Smooth muscle cell (in vitro differentiated cells): ENCODE data around the gene RAB15. TPM values are rescaled to one million over a fixed set of nuclear protein-coding genes. Genes with fewer than 3 reads are reported as not detected.

Experiments
- DNase-seq: peaks from one replicate; lab custom pipeline; 2025; ENCODE audit not compliant: unreplicated experiment; lab: John Stamatoyannopoulos, UW
- H2AFZ ChIP-seq: fragments of 200-600 bp; sonication (generic); 2 replicates; pipeline ENCODE4 v1.6.0; 2016; ENCODE audit warnings: antibody characterized with exemption, low read depth, mild to moderate bottlenecking
- H3F3A ChIP-seq: fragments of 200-600 bp; sonication (generic); 2 replicates; pipeline ENCODE4 v1.6.0; 2017; ENCODE audit warnings: antibody characterized with exemption, low read depth
- H3K27ac ChIP-seq: fragments of 200-600 bp; sonication (generic); 2 replicates; pipeline ENCODE4 v1.5.1; 2016; ENCODE audit warnings: low read depth, mild to moderate bottlenecking
- H3K27me3 ChIP-seq: fragments of 200-600 bp; sonication (generic); 2 replicates; pipeline ENCODE4 v1.6.1; 2016; ENCODE audit warnings: low read depth, mild to moderate bottlenecking
- H3K36me3 ChIP-seq: fragments of 200-600 bp; sonication (generic); 2 replicates; pipeline ENCODE4 v1.5.1; 2016; ENCODE audit warnings: low read depth
- H3K4me1 ChIP-seq: fragments of 200-600 bp; sonication (generic); 2 replicates; pipeline ENCODE4 v1.5.1; 2016; ENCODE audit warnings: low read depth
- H3K4me2 ChIP-seq: fragments of 200-600 bp; sonication (generic); 2 replicates; pipeline ENCODE4 v1.6.0; 2016; ENCODE audit warnings: mild to moderate bottlenecking
- H3K4me3 ChIP-seq: fragments of 200-600 bp; sonication (generic); 2 replicates; pipeline ENCODE4 v1.5.1; 2016; ENCODE audit warnings: mild to moderate bottlenecking
- H3K79me2 ChIP-seq: fragments of 200-600 bp; sonication (generic); 2 replicates; pipeline ENCODE4 v1.6.0; 2016; ENCODE audit warnings: low read depth, mild to moderate bottlenecking
- H3K9ac ChIP-seq: fragments of 200-600 bp; sonication (generic); 2 replicates; pipeline ENCODE4 v1.6.0; 2016; ENCODE audit warnings: low read depth
- H3K9me3 ChIP-seq: fragments of 200-600 bp; sonication (generic); replicated peaks from 2 replicates; pipeline ENCODE4 v1.5.1; 2016; ENCODE audit warnings: low read depth
- H4K20me1 ChIP-seq: fragments of 200-600 bp; sonication (generic); 2 replicates; pipeline ENCODE4 v1.6.0; 2016; ENCODE audit warnings: low read depth
- WGBS: methylation state at CpG from one replicate; pipeline ENCODE4 v1.1.7; 2016; ENCODE audit warnings: low lambda C conversion rate; 5-methylcytosine and 5-hydroxymethylcytosine counted together
- polyA plus RNA-seq: library from polyadenylated mRNA; unstranded; fragments of >200 nt; fragmentation: Nextera tagmentation; extraction: Ambion mirVana; gene quantifications from 2 replicates; pipeline ENCODE4 v1.2.1, GENCODE V29; 2016
- total RNA-seq: library from RNA; depleted of rRNA; stranded (reverse); fragments of >200 nt; gene quantifications from 2 replicates; pipeline ENCODE4 v1.2.3, GENCODE V29; 2014
- TF ChIP-seq, protein P1 (sequence below): fragments of 200-600 bp; sonication (generic); IDR thresholded peaks from 2 replicates; pipeline ENCODE4 v1.5.1; 2017; ENCODE audit warnings: borderline replicate concordance, mild to moderate bottlenecking, antibody characterized with exemption; ENCODE audit not compliant: insufficient read depth, poor library complexity, severe bottlenecking

The RAB15 gene
- total and polyA plus RNA-seq, 2 experiments from 2014 or later, result 7.1 to 7.7 TPM

DNA sequence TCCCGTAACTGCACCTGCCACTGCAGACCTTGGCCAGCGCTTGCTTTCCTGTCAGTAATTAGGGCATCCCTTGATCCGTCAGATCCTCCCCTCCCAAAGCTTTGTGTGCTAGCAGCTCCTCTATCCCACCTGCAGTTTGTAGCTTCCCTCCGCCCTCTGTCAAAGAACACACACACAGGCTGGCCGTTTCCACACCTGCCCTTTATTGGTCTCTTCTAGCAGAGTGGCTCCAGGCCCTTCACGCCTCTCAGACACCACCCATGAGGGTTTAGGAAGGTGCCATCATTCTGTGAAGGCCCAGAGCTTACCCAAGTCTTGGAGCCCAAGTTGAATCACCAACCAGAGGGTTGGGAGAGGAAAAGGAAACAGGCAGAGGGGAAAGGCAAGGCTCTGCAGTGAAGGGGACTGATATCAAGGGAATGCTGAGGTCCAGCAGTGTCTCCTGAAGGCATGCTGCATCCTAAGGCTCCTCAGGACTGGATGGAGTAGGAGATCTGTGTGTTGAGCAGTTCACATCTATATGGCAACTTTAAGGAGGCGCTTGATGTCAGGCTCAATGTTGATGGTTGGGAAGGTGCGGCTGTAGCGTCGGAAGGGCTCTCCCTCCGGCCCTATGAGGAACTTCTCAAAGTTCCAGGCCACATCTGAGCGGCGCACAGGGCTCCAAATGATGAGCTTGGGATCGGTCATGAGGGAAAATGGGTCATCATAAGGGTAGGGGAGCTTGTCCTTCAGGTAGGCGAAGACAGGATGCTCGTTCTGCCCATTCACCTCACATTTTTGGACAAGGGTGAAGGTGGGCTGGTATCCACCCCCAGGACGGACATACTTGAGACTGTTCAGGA lies 32.9 kb downstream of the RAB15 start:
- WGBS, result 95% methylated on average over 17 of the region's 17 CpGs

GRCh38 chr14:64937821-64938193 lies 34.3 kb downstream of the RAB15 start:
- WGBS, result 100% methylated on average over 1 of the region's 1 CpG
- H2AFZ ChIP-seq, result no peak overlapping the region
- no peaks in the 10 kb centered on the region for H3F3A ChIP-seq
- no peak for DNase-seq
- TF ChIP-seq, protein P1, sequence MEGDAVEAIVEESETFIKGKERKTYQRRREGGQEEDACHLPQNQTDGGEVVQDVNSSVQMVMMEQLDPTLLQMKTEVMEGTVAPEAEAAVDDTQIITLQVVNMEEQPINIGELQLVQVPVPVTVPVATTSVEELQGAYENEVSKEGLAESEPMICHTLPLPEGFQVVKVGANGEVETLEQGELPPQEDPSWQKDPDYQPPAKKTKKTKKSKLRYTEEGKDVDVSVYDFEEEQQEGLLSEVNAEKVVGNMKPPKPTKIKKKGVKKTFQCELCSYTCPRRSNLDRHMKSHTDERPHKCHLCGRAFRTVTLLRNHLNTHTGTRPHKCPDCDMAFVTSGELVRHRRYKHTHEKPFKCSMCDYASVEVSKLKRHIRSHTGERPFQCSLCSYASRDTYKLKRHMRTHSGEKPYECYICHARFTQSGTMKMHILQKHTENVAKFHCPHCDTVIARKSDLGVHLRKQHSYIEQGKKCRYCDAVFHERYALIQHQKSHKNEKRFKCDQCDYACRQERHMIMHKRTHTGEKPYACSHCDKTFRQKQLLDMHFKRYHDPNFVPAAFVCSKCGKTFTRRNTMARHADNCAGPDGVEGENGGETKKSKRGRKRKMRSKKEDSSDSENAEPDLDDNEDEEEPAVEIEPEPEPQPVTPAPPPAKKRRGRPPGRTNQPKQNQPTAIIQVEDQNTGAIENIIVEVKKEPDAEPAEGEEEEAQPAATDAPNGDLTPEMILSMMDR, result peak; percentile 9
- H3K27me3 ChIP-seq, result no peaks in the 10 kb centered on the region
- peaks cover 27% of the 10 kb centered on the region for H4K20me1 ChIP-seq
- H3K4me1 ChIP-seq, result no peaks in the 10 kb centered on the region
- no peak overlapping the region for H3K4me3 ChIP-seq
- H3K9me3 ChIP-seq, result no peaks in the 10 kb centered on the region
- H3K4me2 ChIP-seq, result no peak overlapping the region
- no peak overlapping the region for H3K27ac ChIP-seq
- peaks cover under 1% of the 10 kb centered on the region for H3K36me3 ChIP-seq
- H3K79me2 ChIP-seq, result no peaks in the 10 kb centered on the region
- no peak overlapping the region for H3K9ac ChIP-seq

More for the DNA sequence above, 32.9 kb downstream of the RAB15 start:
- Histone ChIP-seq H3K27ac (no peak overlapping the region), H3K4me1 (no peaks in the 10 kb centered on the region), H3K4me3 (no peak overlapping the region), H3K79me2 (no peaks in the 10 kb centered on the region), H3F3A (no peaks in the 10 kb centered on the region), H3K9ac (no peak overlapping the region), H3K36me3 (no peaks in the 10 kb centered on the region), H3K4me2 (no peak overlapping the region), H3K9me3 (no peaks in the 10 kb centered on the region), H3K27me3 (no peaks in the 10 kb centered on the region), H2AFZ (no peak overlapping the region), H4K20me1 (peaks cover 27% of the 10 kb centered on the region)
- DNase-seq, result no peak
- TF ChIP-seq, protein P1, result no peak

- DNase-seq, result no peak
- no peak overlapping the region for H3K27ac ChIP-seq
- no peaks in the 10 kb centered on the region for H3K79me2 ChIP-seq
- 50% methylated on average over 1 of the region's 1 CpG for WGBS
- no peaks in the 10 kb centered on the region for H3F3A ChIP-seq
- TF ChIP-seq, protein P1, result no peak
- no peaks in the 10 kb centered on the region for H3K9me3 ChIP-seq
- peaks cover 30% of the 10 kb centered on the region for H4K20me1 ChIP-seq
- no peak overlapping the region for H3K4me2 ChIP-seq
- H3K4me3 ChIP-seq, result no peak overlapping the region
- peaks cover 5% of the 10 kb centered on the region for H3K36me3 ChIP-seq
- H3K27me3 ChIP-seq, result no peaks in the 10 kb centered on the region
- H3K9ac ChIP-seq, result no peak overlapping the region
- H2AFZ ChIP-seq, result no peak overlapping the region
- no peaks in the 10 kb centered on the region for H3K4me1 ChIP-seq
These were observed 34.8 kb downstream of the RAB15 start for GRCh38 chr14:64937171-64937820.
